ENCODE measurements around the gene OGFR. TPM values are rescaled to one million over a fixed set of nuclear protein-coding genes. Genes with fewer than 3 reads are reported as not detected.

Gene OGFR
- total and polyA plus RNA-seq, 12 donors = 9.3 to 157 (median 45.0) TPM

DNA sequence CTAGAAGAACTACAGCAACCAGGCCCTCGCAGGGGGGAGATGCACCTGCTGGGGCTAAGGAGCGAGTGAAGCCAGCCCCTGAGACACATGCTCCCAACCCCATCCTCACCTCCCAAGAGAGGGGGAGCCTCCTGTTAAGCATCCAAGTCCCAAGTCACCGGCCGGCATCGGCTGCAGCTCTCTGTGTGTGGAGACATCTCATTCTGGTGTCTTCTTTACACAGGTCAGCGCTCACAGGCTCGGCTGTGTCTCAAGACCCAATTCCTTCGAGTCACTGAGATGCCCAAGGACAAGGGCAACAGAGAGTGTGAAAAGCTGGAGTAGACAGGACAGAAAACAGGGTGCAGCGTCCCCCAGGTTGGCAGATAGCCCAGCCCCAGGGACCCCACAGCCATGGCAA lies 29.4 kb upstream of the OGFR start:
- H3K27ac ChIP-seq = no peak overlapping the region
- TF ChIP-seq POLR2A (IDR thresholded peaks at IDR 0.05) = no peak
- TF ChIP-seq, protein P1, sequence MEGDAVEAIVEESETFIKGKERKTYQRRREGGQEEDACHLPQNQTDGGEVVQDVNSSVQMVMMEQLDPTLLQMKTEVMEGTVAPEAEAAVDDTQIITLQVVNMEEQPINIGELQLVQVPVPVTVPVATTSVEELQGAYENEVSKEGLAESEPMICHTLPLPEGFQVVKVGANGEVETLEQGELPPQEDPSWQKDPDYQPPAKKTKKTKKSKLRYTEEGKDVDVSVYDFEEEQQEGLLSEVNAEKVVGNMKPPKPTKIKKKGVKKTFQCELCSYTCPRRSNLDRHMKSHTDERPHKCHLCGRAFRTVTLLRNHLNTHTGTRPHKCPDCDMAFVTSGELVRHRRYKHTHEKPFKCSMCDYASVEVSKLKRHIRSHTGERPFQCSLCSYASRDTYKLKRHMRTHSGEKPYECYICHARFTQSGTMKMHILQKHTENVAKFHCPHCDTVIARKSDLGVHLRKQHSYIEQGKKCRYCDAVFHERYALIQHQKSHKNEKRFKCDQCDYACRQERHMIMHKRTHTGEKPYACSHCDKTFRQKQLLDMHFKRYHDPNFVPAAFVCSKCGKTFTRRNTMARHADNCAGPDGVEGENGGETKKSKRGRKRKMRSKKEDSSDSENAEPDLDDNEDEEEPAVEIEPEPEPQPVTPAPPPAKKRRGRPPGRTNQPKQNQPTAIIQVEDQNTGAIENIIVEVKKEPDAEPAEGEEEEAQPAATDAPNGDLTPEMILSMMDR (IDR thresholded peaks at IDR 0.05) = no peak
- peaks cover 7% of the 10 kb centered on the region for H3K27me3 ChIP-seq
- no peaks in the 10 kb centered on the region for H3K36me3 ChIP-seq (replicated peaks in 1 of 2)
- intact Hi-C loops (cut with DNase I) = loop anchor here in 1 of 2 donors (5.0 kb wide), 1 partner anchor 88 kb away; no protein-coding TSS in a partner anchor
- peaks cover 4 to 6% of the 10 kb centered on the region in 2 donors for H3K4me1 ChIP-seq (replicated peaks in 1 of 2)
- H3K9me3 ChIP-seq (replicated peaks in 1 of 3) = no peaks in the 10 kb centered on the region
- no peak overlapping the region for H3K4me3 ChIP-seq
- 70 to 94% (median 80%) methylated on average over 2 to 9 of the region's 9 CpGs for WGBS, 4 donors
- no peak for DNase-seq

DNA sequence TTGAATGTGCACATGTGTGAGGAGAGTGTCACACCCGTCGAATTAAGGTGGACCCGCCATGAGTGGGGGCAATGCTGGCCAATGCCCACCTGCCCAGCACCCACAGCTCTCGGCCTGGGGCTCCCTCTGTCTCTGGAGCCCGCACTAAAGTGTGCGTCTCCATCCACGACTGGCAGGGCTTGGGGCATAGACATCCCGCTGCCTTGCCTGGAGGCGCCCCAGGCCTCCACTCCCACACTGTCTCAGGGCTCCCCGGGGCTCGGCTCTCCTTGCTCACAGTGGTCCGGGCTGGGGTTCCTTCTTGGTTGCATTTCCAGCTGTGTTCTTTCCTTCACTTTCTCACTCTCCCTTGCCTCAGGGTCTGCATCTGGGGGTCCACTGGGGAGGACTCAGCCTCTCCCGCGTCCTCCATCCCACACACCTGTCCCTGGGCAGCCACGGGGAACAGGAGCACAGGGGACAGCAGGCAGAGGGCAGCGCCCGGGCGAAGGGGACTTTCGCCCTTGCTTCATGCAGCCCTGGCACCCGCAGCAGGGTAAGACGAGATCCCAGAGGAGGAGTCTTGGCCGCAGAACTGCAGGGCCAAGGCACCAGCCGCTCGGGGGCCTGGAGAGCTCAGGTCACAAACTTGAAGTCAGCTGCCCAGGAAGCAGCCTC lies 28.5 kb upstream of the OGFR start:
- no peak for TF ChIP-seq POLR2A (IDR thresholded peaks at IDR 0.05)
- WGBS, 4 donors = 83 to 90% (median 88%) methylated on average over 17 to 24 of the region's 24 CpGs
- no peak for DNase-seq
- Histone ChIP-seq H3K4me3 (no peak overlapping the region), H3K36me3 (replicated peaks in 1 of 2) (no peaks in the 10 kb centered on the region), H3K4me1 (replicated peaks in 1 of 2) (peaks cover 4 to 6% of the 10 kb centered on the region in 2 donors), H3K9me3 (replicated peaks in 1 of 3) (no peaks in the 10 kb centered on the region), H3K27me3 (peaks cover 8% of the 10 kb centered on the region), H3K27ac (peak overlapping the region in 1 of 5 donors; percentile 55)
- intact Hi-C loops (cut with DNase I) = loop anchor here in 1 of 2 donors (5.0 kb wide), 1 partner anchor 89 kb away; no protein-coding TSS in a partner anchor

DNA sequence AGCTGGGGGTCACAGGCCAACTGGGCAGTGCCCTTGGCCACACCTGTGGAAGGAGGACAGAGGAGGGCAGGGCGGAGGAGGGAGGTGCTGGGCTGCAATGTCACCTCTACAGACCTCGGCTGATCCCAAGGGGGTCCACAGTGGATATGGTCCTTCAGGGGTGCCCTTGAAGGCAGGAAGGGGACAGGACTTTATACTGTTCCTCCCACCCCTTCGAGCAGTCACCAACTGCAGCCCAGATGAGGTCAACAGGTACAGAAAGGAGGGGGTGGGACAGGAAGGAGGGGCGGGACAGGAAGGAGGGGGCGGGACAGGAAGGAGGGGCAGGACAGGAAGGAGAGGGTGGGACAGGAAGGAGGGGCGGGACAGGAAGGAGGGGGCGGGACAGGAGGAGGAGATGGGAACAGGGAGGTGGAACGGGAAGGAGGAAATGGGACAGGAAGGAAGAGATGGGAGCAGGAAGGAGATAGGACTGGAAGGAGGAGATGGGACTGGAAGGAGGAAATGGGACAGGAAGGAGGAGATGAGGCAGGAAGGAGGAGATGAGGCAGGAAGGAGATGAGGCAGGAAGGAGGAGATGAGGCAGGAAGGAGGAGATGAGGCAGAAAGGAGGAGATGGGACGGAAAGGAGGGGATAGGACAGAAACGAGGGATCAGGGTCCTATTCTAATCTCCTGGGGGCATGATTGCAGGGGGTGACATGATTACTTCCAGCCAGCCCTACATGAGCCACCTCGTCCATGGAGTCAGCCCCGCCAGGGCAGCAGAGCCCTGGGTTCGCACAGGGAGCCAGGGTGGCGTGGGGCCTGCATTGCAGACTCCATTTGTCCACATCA lies 27.7 kb upstream of the OGFR start:
- Histone ChIP-seq H3K27me3 (peaks cover 8% of the 10 kb centered on the region), H3K9me3 (replicated peaks in 1 of 3) (no peaks in the 10 kb centered on the region), H3K27ac (peak overlapping the region in 1 of 5 donors; percentile 55), H3K4me3 (no peak overlapping the region), H3K36me3 (replicated peaks in 1 of 2) (no peaks in the 10 kb centered on the region), H3K4me1 (replicated peaks in 1 of 2) (peaks cover 4 to 6% of the 10 kb centered on the region in 2 donors)
- TF ChIP-seq, protein P1 (IDR thresholded peaks at IDR 0.05) = no peak
- no peak for TF ChIP-seq POLR2A (IDR thresholded peaks at IDR 0.05)
- intact Hi-C loops (cut with DNase I) = loop anchor here in 1 of 2 donors (5.0 kb wide), 1 partner anchor 90 kb away; no protein-coding TSS in a partner anchor
- DNase-seq = no peak
- WGBS, 4 donors = 55 to 72% (median 67%) methylated on average over 13 to 14 of the region's 14 CpGs

DNA sequence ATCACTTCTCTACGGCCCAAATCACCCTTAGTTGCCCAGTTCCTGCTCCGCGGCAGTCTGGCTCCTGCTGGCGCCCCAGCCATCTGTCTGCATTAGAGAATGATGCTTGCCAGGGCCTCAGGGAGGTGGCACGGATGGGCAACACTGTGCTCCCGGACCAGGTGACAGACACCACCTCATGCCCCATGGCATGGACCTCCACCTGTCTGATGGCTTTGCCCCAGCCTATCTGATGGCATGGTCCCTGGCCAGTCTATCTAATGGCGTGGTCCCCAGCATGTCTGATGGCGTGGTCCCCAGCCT lies 27.2 kb upstream of the OGFR start:
- peaks cover 4 to 6% of the 10 kb centered on the region in 2 donors for H3K4me1 ChIP-seq (replicated peaks in 1 of 2)
- H3K4me3 ChIP-seq = no peak overlapping the region
- no peaks in the 10 kb centered on the region for H3K36me3 ChIP-seq (replicated peaks in 1 of 2)
- intact Hi-C loops (cut with DNase I) = loop anchor here in 1 of 2 donors (5.0 kb wide), 1 partner anchor 90 kb away; no protein-coding TSS in a partner anchor
- no peak for DNase-seq
- WGBS, 4 donors = 77 to 88% (median 83%) methylated on average over 1 to 8 of the region's 8 CpGs
- TF ChIP-seq, protein P1 (IDR thresholded peaks at IDR 0.05) = no peak
- TF ChIP-seq POLR2A (IDR thresholded peaks at IDR 0.05) = no peak
- peaks cover 8% of the 10 kb centered on the region for H3K27me3 ChIP-seq
- no peak overlapping the region for H3K27ac ChIP-seq
- no peaks in the 10 kb centered on the region for H3K9me3 ChIP-seq (replicated peaks in 1 of 3)

Data from adrenal gland (tissue), 12 donors.